HepG2 (cell line): ENCODE results near the gene ESF1. TPM values are rescaled to one million over a fixed set of nuclear protein-coding genes. Genes with fewer than 3 reads are reported as not detected.

Experiments
- AGO1 ChIP-seq: fragments of 200-400 bp; formaldehyde crosslinking; IDR thresholded peaks from 2 replicates; pipeline ENCODE4 v1.6.1; 2017; ENCODE audit warnings: mild to moderate bottlenecking, low read depth, low read length, moderate library complexity; ENCODE audit not compliant: poor library complexity, severe bottlenecking
- ATRX ChIP-seq: sonication (generic); formaldehyde crosslinking; IDR thresholded peaks from 2 replicates; pipeline ENCODE4 v1.4.0; 2020; ENCODE audit warnings: missing genetic modification reagents, borderline replicate concordance
- BRD4 ChIP-seq: sonication (generic); formaldehyde crosslinking; IDR thresholded peaks from 2 replicates; pipeline ENCODE4 v1.4.0; 2020; ENCODE audit warnings: missing genetic modification reagents
- FOXP1 ChIP-seq, 2 experiments: fragments of 450-650 bp in 1 of 2; IDR thresholded peaks; 2 replicates each; pipeline ENCODE4 v1.6.1; 2017 to 2018; ENCODE audit warnings: antibody characterized with exemption in 1 of 2
- MAF1 ChIP-seq: sonication (generic); formaldehyde crosslinking; IDR thresholded peaks from 2 replicates; pipeline ENCODE4 v1.5.0; 2020; ENCODE audit warnings: missing genetic modification reagents, borderline replicate concordance
- NCOA2 ChIP-seq: sonication (generic); formaldehyde crosslinking; IDR thresholded peaks from 2 replicates; pipeline ENCODE4 v1.8.0; 2022; ENCODE audit warnings: inconsistent platforms
- ZNF207 ChIP-seq: fragments of 450-650 bp; IDR thresholded peaks from 2 replicates; pipeline ENCODE4 v1.6.1; 2016; ENCODE audit warnings: antibody characterized with exemption, borderline replicate concordance
- ZNF317 ChIP-seq: sonication (generic); formaldehyde crosslinking; IDR thresholded peaks from 2 replicates; pipeline ENCODE4 v1.5.0; 2020; ENCODE audit warnings: mild to moderate bottlenecking, missing genetic modification reagents
- ZNF383 ChIP-seq: sonication (generic); formaldehyde crosslinking; IDR thresholded peaks from 2 replicates; pipeline ENCODE4 v1.4.0; 2020; ENCODE audit warnings: missing genetic modification reagents, mild to moderate bottlenecking, borderline replicate concordance
- ZNF446 ChIP-seq: sonication (generic); formaldehyde crosslinking; IDR thresholded peaks from 2 replicates; pipeline ENCODE4 v1.5.0; 2020; ENCODE audit warnings: mild to moderate bottlenecking, missing genetic modification reagents
- ZNF749 ChIP-seq: sonication (generic); formaldehyde crosslinking; IDR thresholded peaks from 2 replicates; pipeline ENCODE4 v1.8.0; 2022; ENCODE audit warnings: mild to moderate bottlenecking, missing genetic modification reagents, moderate library complexity, borderline replicate concordance
- polyA plus RNA-seq, 8 experiments: library from polyadenylated mRNA; depleted of rRNA in 3 of 8; stranded (reverse) in 7 of 8; unstranded in 1 of 8; fragments of >200 nt; fragmentation: Illumina TruSeq in 4 of 8; extraction: Trizol in 4 of 8; gene quantifications; 2 replicates each; pipeline versions ENCODE4 v1.2.1 to v1.2.3, GENCODE V29; 2011 to 2016; ENCODE audit warnings: low read depth in 4 of 8, missing spikeins in 1 of 8, mixed read lengths in 1 of 8; ENCODE audit not compliant: insufficient read depth in 1 of 8
- total RNA-seq, 5 experiments: library from RNA; depleted of rRNA; stranded (reverse); fragments of >200 nt; fragmentation: Illumina TruSeq; extraction: Trizol; gene quantifications; 2 replicates each; pipeline ENCODE4 v1.2.3, GENCODE V29; 2016; ENCODE audit warnings: low read depth in 1 of 5
- TF ChIP-seq, protein P1 (sequence below): sonication (generic); formaldehyde crosslinking; IDR thresholded peaks from 2 replicates; pipeline ENCODE4 v1.5.0; 2020; ENCODE audit warnings: mild to moderate bottlenecking, missing genetic modification reagents, borderline replicate concordance
- TF ChIP-seq, protein P2 (sequence below): IDR thresholded peaks from 2 replicates; pipeline ENCODE4 v1.6.1; 2016
- TF ChIP-seq, protein P3 (sequence below): IDR thresholded peaks from 2 replicates; pipeline ENCODE4 v1.4.0; 2020; ENCODE audit warnings: mild to moderate bottlenecking, missing genetic modification reagents
- TF ChIP-seq, protein P4 (sequence below): IDR thresholded peaks from 2 replicates; pipeline ENCODE4 v1.6.1; 2016; ENCODE audit warnings: control low read depth
- TF ChIP-seq, protein P5 (sequence below): sonication (generic); formaldehyde crosslinking; IDR thresholded peaks from 2 replicates; pipeline ENCODE4 v1.5.0; 2020; ENCODE audit warnings: mild to moderate bottlenecking, missing genetic modification reagents
- TF ChIP-seq, protein P6 (sequence below): sonication (generic); formaldehyde crosslinking; IDR thresholded peaks from 2 replicates; pipeline ENCODE4 v1.5.0; 2020; ENCODE audit warnings: mild to moderate bottlenecking, missing genetic modification reagents

ESF1 gene
- total and polyA plus RNA-seq, 2 of the 13 experiments (the other 11 are each of a cell fraction or from before 2014, with no cell fraction given): 7.3 to 66.9 TPM

DNA sequence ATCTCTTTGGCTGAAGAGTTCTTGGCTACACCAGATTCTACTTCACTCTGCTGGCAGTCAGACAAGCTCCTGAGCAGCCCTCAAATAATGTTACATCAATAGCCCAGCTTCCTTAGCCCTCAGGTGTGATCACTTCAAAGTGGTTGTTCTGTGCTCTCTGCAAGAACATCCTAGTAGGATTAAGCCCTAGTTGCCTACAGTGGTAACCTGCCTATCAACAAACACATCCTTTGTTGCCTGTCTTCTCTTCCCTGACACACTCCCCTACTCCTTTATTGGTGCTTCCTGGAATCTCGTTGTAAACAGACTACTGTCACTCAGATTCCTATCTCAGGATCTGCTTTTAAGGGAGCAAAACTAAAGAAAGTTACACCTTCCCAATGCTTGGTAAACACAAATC is 100.9 kb downstream of the ESF1 start (continued):
- TF ChIP-seq ZNF383 (CRISPR knock-in tag) (no peak), ZNF749 (CRISPR knock-in tag) (no peak), NCOA2 (CRISPR knock-in tag) (0 out of 2 replicates have a peak, but pooled peaks have one; percentile 10), ZNF207 (no peak), ATRX (CRISPR knock-in tag) (no peak), FOXP1 (IDR thresholded peaks at IDR 0.05) (no peak), FOXP1 (CRISPR knock-in tag; IDR thresholded peaks at IDR 0.05) (peak; percentile 46; the same call in 1 of the 2 replicates), ZNF317 (CRISPR knock-in tag) (no peak), MAF1 (no peak), AGO1 (no peak), BRD4 (CRISPR knock-in tag) (no peak), ZNF446 (CRISPR knock-in tag) (no peak)
- TF ChIP-seq, protein P1, sequence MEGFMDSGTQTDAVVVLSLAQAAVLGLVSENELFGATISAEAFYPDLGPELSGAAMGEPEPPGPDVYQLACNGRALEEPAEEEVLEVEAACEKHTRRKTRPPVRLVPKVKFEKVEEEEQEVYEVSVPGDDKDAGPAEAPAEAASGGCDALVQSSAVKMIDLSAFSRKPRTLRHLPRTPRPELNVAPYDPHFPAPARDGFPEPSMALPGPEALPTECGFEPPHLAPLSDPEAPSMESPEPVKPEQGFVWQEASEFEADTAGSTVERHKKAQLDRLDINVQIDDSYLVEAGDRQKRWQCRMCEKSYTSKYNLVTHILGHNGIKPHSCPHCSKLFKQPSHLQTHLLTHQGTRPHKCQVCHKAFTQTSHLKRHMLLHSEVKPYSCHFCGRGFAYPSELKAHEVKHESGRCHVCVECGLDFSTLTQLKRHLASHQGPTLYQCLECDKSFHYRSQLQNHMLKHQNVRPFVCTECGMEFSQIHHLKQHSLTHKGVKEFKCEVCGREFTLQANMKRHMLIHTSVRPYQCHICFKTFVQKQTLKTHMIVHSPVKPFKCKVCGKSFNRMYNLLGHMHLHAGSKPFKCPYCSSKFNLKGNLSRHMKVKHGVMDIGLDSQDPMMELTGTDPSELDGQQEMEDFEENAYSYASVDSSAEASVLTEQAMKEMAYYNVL (CRISPR knock-in tag): peak; percentile 32; the same call in 1 of the 2 replicates
- TF ChIP-seq, protein P2, sequence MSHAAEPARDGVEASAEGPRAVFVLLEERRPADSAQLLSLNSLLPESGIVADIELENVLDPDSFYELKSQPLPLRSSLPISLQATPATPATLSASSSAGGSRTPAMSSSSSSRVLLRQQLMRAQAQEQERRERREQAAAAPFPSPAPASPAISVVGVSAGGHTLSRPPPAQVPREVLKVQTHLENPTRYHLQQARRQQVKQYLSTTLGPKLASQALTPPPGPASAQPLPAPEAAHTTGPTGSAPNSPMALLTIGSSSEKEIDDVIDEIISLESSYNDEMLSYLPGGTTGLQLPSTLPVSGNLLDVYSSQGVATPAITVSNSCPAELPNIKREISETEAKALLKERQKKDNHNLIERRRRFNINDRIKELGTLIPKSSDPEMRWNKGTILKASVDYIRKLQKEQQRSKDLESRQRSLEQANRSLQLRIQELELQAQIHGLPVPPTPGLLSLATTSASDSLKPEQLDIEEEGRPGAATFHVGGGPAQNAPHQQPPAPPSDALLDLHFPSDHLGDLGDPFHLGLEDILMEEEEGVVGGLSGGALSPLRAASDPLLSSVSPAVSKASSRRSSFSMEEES (CRISPR knock-in tag): no peak
- TF ChIP-seq, protein P3, sequence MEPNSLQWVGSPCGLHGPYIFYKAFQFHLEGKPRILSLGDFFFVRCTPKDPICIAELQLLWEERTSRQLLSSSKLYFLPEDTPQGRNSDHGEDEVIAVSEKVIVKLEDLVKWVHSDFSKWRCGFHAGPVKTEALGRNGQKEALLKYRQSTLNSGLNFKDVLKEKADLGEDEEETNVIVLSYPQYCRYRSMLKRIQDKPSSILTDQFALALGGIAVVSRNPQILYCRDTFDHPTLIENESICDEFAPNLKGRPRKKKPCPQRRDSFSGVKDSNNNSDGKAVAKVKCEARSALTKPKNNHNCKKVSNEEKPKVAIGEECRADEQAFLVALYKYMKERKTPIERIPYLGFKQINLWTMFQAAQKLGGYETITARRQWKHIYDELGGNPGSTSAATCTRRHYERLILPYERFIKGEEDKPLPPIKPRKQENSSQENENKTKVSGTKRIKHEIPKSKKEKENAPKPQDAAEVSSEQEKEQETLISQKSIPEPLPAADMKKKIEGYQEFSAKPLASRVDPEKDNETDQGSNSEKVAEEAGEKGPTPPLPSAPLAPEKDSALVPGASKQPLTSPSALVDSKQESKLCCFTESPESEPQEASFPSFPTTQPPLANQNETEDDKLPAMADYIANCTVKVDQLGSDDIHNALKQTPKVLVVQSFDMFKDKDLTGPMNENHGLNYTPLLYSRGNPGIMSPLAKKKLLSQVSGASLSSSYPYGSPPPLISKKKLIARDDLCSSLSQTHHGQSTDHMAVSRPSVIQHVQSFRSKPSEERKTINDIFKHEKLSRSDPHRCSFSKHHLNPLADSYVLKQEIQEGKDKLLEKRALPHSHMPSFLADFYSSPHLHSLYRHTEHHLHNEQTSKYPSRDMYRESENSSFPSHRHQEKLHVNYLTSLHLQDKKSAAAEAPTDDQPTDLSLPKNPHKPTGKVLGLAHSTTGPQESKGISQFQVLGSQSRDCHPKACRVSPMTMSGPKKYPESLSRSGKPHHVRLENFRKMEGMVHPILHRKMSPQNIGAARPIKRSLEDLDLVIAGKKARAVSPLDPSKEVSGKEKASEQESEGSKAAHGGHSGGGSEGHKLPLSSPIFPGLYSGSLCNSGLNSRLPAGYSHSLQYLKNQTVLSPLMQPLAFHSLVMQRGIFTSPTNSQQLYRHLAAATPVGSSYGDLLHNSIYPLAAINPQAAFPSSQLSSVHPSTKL (CRISPR knock-in tag): 0 out of 2 replicates have a peak, but pooled peaks have one; percentile 36
- TF ChIP-seq, protein P4, sequence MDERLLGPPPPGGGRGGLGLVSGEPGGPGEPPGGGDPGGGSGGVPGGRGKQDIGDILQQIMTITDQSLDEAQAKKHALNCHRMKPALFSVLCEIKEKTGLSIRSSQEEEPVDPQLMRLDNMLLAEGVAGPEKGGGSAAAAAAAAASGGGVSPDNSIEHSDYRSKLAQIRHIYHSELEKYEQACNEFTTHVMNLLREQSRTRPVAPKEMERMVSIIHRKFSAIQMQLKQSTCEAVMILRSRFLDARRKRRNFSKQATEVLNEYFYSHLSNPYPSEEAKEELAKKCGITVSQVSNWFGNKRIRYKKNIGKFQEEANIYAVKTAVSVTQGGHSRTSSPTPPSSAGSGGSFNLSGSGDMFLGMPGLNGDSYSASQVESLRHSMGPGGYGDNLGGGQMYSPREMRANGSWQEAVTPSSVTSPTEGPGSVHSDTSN: 0 out of 2 replicates have a peak, but pooled peaks have one; percentile 46
- TF ChIP-seq, protein P5, sequence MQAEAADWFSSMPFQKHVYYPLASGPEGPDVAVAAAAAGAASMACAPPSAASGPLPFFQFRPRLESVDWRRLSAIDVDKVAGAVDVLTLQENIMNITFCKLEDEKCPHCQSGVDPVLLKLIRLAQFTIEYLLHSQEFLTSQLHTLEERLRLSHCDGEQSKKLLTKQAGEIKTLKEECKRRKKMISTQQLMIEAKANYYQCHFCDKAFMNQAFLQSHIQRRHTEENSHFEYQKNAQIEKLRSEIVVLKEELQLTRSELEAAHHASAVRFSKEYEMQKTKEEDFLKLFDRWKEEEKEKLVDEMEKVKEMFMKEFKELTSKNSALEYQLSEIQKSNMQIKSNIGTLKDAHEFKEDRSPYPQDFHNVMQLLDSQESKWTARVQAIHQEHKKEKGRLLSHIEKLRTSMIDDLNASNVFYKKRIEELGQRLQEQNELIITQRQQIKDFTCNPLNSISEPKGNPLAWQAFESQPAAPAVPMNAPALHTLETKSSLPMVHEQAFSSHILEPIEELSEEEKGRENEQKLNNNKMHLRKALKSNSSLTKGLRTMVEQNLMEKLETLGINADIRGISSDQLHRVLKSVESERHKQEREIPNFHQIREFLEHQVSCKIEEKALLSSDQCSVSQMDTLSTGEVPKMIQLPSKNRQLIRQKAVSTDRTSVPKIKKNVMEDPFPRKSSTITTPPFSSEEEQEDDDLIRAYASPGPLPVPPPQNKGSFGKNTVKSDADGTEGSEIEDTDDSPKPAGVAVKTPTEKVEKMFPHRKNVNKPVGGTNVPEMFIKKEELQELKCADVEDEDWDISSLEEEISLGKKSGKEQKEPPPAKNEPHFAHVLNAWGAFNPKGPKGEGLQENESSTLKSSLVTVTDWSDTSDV: no peak
- TF ChIP-seq, protein P6, sequence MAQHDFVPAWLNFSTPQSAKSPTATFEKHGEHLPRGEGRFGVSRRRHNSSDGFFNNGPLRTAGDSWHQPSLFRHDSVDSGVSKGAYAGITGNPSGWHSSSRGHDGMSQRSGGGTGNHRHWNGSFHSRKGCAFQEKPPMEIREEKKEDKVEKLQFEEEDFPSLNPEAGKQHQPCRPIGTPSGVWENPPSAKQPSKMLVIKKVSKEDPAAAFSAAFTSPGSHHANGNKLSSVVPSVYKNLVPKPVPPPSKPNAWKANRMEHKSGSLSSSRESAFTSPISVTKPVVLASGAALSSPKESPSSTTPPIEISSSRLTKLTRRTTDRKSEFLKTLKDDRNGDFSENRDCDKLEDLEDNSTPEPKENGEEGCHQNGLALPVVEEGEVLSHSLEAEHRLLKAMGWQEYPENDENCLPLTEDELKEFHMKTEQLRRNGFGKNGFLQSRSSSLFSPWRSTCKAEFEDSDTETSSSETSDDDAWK: no peak
